ENCODE data around the gene ARHGAP5.

ARHGAP5 gene

DNA sequence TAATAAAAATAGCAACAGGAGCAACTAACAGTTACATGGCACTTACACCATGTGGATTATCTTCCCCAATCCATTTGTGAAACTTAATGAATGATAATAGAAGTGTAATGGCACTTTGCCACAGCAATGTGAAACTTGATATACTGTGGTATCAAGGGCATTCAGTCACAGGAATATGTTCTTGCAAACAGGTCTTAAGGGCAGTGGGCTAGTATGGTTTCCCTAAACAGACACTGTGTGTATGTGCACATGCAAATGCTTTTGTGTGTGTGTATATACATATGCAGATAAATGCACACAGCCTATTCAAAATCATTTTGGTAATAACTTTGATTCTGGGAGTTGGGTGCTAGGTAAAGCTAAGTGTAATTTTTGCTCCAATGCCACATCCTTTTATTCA is 26.2 kb upstream of the ARHGAP5 start:
- Histone ChIP-seq H3K9me3 (ENCODE audit: control insufficient read depth, low read length) (peaks cover 6% of the 10 kb centered on the region), H3K27ac (ENCODE audit: low read depth, low read length, severe bottlenecking) (no peak overlapping the region), H3K4me3 (ENCODE audit: extremely low read depth, insufficient read depth, low read length, poor library complexity, severe bottlenecking) (no peak overlapping the region), H3K36me3 (ENCODE audit: control insufficient read depth, insufficient read depth, low read length) (no peaks in the 10 kb centered on the region), H3K4me1 (ENCODE audit: control insufficient read depth, insufficient read depth, low read length, poor library complexity, severe bottlenecking) (no peaks in the 10 kb centered on the region)

- 80 to 90% methylated on average over 1 to 2 of the region's 5 CpGs for WGBS, 2 experiments (ENCODE audit: insufficient coverage in 2 of 2)
- H3K27ac ChIP-seq (ENCODE audit: low read depth, low read length, severe bottlenecking) = no peak overlapping the region
- no peaks in the 10 kb centered on the region for H3K4me1 ChIP-seq (ENCODE audit: control insufficient read depth, insufficient read depth, low read length, poor library complexity, severe bottlenecking)
These were observed 22.6 kb upstream of the ARHGAP5 start for GRCh38 chr14:32054536-32054935.

GRCh38 chr14:32055175-32055574 is 21.9 kb upstream of the ARHGAP5 start:
- no peak overlapping the region for H3K27ac ChIP-seq (ENCODE audit: low read depth, low read length, severe bottlenecking)
- no peak overlapping the region for H3K4me3 ChIP-seq (ENCODE audit: extremely low read depth, insufficient read depth, low read length, poor library complexity, severe bottlenecking)
- H3K4me1 ChIP-seq (ENCODE audit: control insufficient read depth, insufficient read depth, low read length, poor library complexity, severe bottlenecking) = no peaks in the 10 kb centered on the region
- 57 to 67% methylated on average over 1 of the region's 2 CpGs for WGBS, 2 experiments (ENCODE audit: insufficient coverage in 2 of 2)
- peaks cover 6% of the 10 kb centered on the region for H3K9me3 ChIP-seq (ENCODE audit: control insufficient read depth, low read length)
- no peaks in the 10 kb centered on the region for H3K36me3 ChIP-seq (ENCODE audit: control insufficient read depth, insufficient read depth, low read length)

More at GRCh38 chr14:32054536-32054935, 22.6 kb upstream of the ARHGAP5 start:
- Histone ChIP-seq H3K4me3 (ENCODE audit: extremely low read depth, insufficient read depth, low read length, poor library complexity, severe bottlenecking) (no peak overlapping the region), H3K9me3 (ENCODE audit: control insufficient read depth, low read length) (peaks cover 6% of the 10 kb centered on the region), H3K36me3 (ENCODE audit: control insufficient read depth, insufficient read depth, low read length) (no peaks in the 10 kb centered on the region)

- no peak overlapping the region for H3K27ac ChIP-seq (ENCODE audit: low read depth, low read length, severe bottlenecking)
- no peaks in the 10 kb centered on the region for H3K36me3 ChIP-seq (ENCODE audit: control insufficient read depth, insufficient read depth, low read length)
- no peaks in the 10 kb centered on the region for H3K4me1 ChIP-seq (ENCODE audit: control insufficient read depth, insufficient read depth, low read length, poor library complexity, severe bottlenecking)
- WGBS, 2 experiments (ENCODE audit: insufficient coverage in 2 of 2) = 83% methylated on average over 1 of the region's 2 CpGs; no CpG with 5 or more reads in 1 of the 2 experiments
- H3K9me3 ChIP-seq (ENCODE audit: control insufficient read depth, low read length) = no peaks in the 10 kb centered on the region
- H3K4me3 ChIP-seq (ENCODE audit: extremely low read depth, insufficient read depth, low read length, poor library complexity, severe bottlenecking) = no peak overlapping the region
These were observed 17.4 kb upstream of the ARHGAP5 start for GRCh38 chr14:32059702-32060101.

DNA sequence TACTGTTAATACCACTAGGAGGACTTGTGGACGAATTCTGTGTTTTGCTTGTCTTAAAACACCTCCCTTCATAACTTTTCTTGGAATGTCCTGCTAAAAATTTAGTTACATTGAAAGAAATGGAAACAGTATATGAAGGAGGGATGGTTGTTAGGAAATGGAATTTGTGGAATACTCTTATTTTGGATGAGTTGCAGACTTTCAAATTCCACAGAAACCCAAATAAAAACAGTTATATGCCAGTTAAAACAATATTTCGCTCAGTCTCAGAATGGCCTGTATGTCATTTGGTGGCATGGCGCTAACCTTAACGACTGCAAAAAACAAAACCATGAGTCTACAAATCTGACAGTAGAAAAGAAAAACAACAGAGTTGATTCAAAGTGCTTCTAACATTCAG is 12.2 kb upstream of the ARHGAP5 start:
- Histone ChIP-seq H3K9me3 (ENCODE audit: control insufficient read depth, low read length) (no peaks in the 10 kb centered on the region), H3K36me3 (ENCODE audit: control insufficient read depth, insufficient read depth, low read length) (no peaks in the 10 kb centered on the region), H3K27ac (ENCODE audit: low read depth, low read length, severe bottlenecking) (no peak overlapping the region), H3K4me1 (ENCODE audit: control insufficient read depth, insufficient read depth, low read length, poor library complexity, severe bottlenecking) (no peaks in the 10 kb centered on the region), H3K4me3 (ENCODE audit: extremely low read depth, insufficient read depth, low read length, poor library complexity, severe bottlenecking) (no peak overlapping the region)
- 100% methylated on average over 1 of the region's 4 CpGs; no CpG with 5 or more reads in 1 of the 2 experiments for WGBS, 2 experiments (ENCODE audit: insufficient coverage in 2 of 2)

GRCh38 chr14:32068708-32069107 is 8.4 kb upstream of the ARHGAP5 start:
- Histone ChIP-seq H3K9me3 (ENCODE audit: control insufficient read depth, low read length) (no peaks in the 10 kb centered on the region), H3K36me3 (ENCODE audit: control insufficient read depth, insufficient read depth, low read length) (no peaks in the 10 kb centered on the region), H3K4me3 (ENCODE audit: extremely low read depth, insufficient read depth, low read length, poor library complexity, severe bottlenecking) (no peak overlapping the region), H3K27ac (ENCODE audit: low read depth, low read length, severe bottlenecking) (no peak overlapping the region), H3K4me1 (ENCODE audit: control insufficient read depth, insufficient read depth, low read length, poor library complexity, severe bottlenecking) (no peaks in the 10 kb centered on the region)
- 85 to 100% methylated on average over 2 of the region's 2 CpGs for WGBS, 2 experiments (ENCODE audit: insufficient coverage in 2 of 2)

- 100% methylated on average over 1 to 2 of the region's 3 CpGs for WGBS, 2 experiments (ENCODE audit: insufficient coverage in 2 of 2)
- H3K4me3 ChIP-seq (ENCODE audit: extremely low read depth, insufficient read depth, low read length, poor library complexity, severe bottlenecking) = no peak overlapping the region
- no peak overlapping the region for H3K27ac ChIP-seq (ENCODE audit: low read depth, low read length, severe bottlenecking)
- no peaks in the 10 kb centered on the region for H3K36me3 ChIP-seq (ENCODE audit: control insufficient read depth, insufficient read depth, low read length)
- no peaks in the 10 kb centered on the region for H3K4me1 ChIP-seq (ENCODE audit: control insufficient read depth, insufficient read depth, low read length, poor library complexity, severe bottlenecking)
- H3K9me3 ChIP-seq (ENCODE audit: control insufficient read depth, low read length) = no peaks in the 10 kb centered on the region
These were observed 6.8 kb upstream of the ARHGAP5 start for GRCh38 chr14:32070282-32070681.

DNA sequence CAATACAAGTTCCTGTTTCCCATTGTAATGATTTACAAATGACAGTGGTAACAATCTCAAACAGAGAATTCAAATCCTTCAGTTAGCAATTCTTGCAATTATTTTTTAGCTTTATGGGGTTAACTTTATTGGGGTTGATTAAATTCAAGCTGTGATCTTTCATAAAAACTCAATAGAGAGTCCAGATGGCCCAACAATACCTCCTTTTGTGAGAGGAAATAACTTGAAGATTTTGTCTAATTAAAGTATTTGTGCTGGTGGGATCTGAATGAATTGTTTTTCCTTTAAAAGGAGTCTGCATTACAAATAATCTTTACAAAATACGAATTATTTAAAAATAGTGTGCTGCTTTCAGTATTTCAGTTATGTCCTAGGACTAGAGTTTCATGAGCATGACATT is 4.4 kb upstream of the ARHGAP5 start:
- no peak overlapping the region for H3K4me3 ChIP-seq (ENCODE audit: extremely low read depth, insufficient read depth, low read length, poor library complexity, severe bottlenecking)
- no peaks in the 10 kb centered on the region for H3K4me1 ChIP-seq (ENCODE audit: control insufficient read depth, insufficient read depth, low read length, poor library complexity, severe bottlenecking)
- H3K27ac ChIP-seq (ENCODE audit: low read depth, low read length, severe bottlenecking) = no peak overlapping the region
- H3K36me3 ChIP-seq (ENCODE audit: control insufficient read depth, insufficient read depth, low read length) = no peaks in the 10 kb centered on the region
- no peaks in the 10 kb centered on the region for H3K9me3 ChIP-seq (ENCODE audit: control insufficient read depth, low read length)
- no CpG with 5 or more reads among the region's 1 CpG for WGBS, 2 experiments (ENCODE audit: insufficient coverage in 2 of 2)

GRCh38 chr14:32073537-32074189 is 3.4 kb upstream of the ARHGAP5 start:
- H3K4me1 ChIP-seq (ENCODE audit: control insufficient read depth, insufficient read depth, low read length, poor library complexity, severe bottlenecking) = no peaks in the 10 kb centered on the region
- H3K36me3 ChIP-seq (ENCODE audit: control insufficient read depth, insufficient read depth, low read length) = no peaks in the 10 kb centered on the region
- no peak overlapping the region for H3K27ac ChIP-seq (ENCODE audit: low read depth, low read length, severe bottlenecking)
- no peaks in the 10 kb centered on the region for H3K9me3 ChIP-seq (ENCODE audit: control insufficient read depth, low read length)
- peak overlapping the region; percentile 14 for H3K4me3 ChIP-seq (ENCODE audit: extremely low read depth, insufficient read depth, low read length, poor library complexity, severe bottlenecking)
- no CpG with 5 or more reads among the region's 6 CpGs for WGBS, 2 experiments (ENCODE audit: insufficient coverage in 2 of 2)

DNA sequence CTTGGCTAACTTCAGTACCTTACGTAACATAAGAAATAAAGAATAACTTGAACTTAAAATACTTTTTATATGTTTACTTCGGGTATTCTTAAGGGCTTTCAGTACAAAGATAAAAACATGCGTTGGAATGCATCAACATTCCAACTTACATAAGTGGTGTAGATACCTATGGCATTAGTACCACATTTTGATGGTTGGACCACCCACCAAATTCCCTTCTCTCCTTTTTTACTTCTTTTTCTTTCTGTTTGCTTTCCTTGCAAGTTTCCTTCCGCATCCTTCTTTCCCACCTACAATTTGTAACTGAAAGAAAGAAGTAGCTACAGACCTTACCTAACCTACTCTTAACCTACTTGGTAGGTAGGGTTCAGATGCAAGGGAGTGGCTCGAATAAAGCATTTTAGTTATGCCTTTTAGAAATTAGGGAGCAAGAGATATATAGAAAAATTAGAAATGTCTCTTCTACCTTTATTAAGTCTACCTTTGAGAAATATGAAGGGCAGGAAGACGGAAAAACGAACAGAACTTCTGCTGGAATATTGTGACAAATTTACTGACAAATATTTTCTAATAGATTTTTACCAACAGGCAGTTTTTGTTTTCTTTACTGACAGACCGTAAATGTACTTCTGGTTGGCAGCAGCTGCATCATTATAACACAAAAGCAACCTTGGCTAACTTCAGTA is 2.1 kb upstream of the ARHGAP5 start:
- H3K4me3 ChIP-seq (ENCODE audit: extremely low read depth, insufficient read depth, low read length, poor library complexity, severe bottlenecking) = peak overlapping the region; percentile 93
- no peaks in the 10 kb centered on the region for H3K36me3 ChIP-seq (ENCODE audit: control insufficient read depth, insufficient read depth, low read length)
- H3K9me3 ChIP-seq (ENCODE audit: control insufficient read depth, low read length) = no peaks in the 10 kb centered on the region
- H3K4me1 ChIP-seq (ENCODE audit: control insufficient read depth, insufficient read depth, low read length, poor library complexity, severe bottlenecking) = no peaks in the 10 kb centered on the region
- H3K27ac ChIP-seq (ENCODE audit: low read depth, low read length, severe bottlenecking) = peak overlapping the region; percentile 68
- WGBS, 2 experiments (ENCODE audit: insufficient coverage in 2 of 2) = 60% methylated on average over 1 of the region's 8 CpGs; no CpG with 5 or more reads in 1 of the 2 experiments

DNA sequence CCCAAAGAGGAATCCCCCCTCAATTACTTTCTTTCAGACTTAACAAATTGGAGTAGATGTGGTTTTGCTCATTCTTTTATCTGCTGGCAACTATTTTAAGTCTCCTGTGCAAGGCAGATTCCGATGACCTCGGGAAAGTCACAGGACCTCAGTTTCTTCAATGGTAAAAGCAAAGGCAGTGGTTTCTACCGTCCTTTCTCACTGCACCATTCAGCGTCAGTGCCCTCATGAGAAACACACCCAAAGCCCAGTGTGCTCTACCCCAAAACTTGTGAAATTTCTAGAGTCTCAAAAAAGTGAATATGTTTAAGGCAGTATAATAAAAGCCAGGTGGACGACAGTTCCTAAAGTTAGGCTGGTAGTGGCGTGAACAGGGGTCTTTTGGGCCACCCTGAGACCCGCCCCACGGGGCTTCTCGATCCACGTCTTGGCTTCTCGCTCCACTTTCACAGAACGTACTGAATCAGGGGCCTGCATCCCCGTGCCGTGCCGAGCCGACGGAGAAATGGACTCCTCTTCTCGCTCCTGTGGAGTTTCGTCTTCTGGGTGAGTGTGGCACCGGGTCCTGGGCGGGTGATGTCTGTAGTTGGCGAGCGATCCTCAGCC is 1.3 kb upstream of the ARHGAP5 start:
- H3K9me3 ChIP-seq (ENCODE audit: control insufficient read depth, low read length) = no peaks in the 10 kb centered on the region
- WGBS, 2 experiments (ENCODE audit: insufficient coverage in 2 of 2) = 1 to 2% methylated on average over 17 to 21 of the region's 23 CpGs
- H3K4me3 ChIP-seq (ENCODE audit: extremely low read depth, insufficient read depth, low read length, poor library complexity, severe bottlenecking) = peak overlapping the region; percentile 93
- no peaks in the 10 kb centered on the region for H3K4me1 ChIP-seq (ENCODE audit: control insufficient read depth, insufficient read depth, low read length, poor library complexity, severe bottlenecking)
- H3K27ac ChIP-seq (ENCODE audit: low read depth, low read length, severe bottlenecking) = peak overlapping the region; percentile 97
- no peaks in the 10 kb centered on the region for H3K36me3 ChIP-seq (ENCODE audit: control insufficient read depth, insufficient read depth, low read length)
